H1 (cell line): Measurements from ENCODE around the gene SLC1A7. TPM values are rescaled to one million over a fixed set of nuclear protein-coding genes. Genes with fewer than 3 reads are reported as not detected.

Experiments
- ATF2 ChIP-seq: IDR thresholded peaks from 2 replicates; pipeline ENCODE4 v1.6.1; 2012; ENCODE audit warnings: low read length, inconsistent platforms
- BACH1 ChIP-seq: IDR thresholded peaks from 2 replicates; pipeline ENCODE4 v1.6.1; 2012; ENCODE audit warnings: low read length, improper control_type of control experiment
- CBX5 ChIP-seq: fragments of 300-800, 300-1000 bp; sonication (generic); IDR thresholded peaks from 2 replicates; pipeline ENCODE4 v1.7.1; 2016; ENCODE audit warnings: antibody characterized with exemption, low read length, low read depth
- CHD7 ChIP-seq: fragments of 300-600 bp; sonication (generic); IDR thresholded peaks from 2 replicates; pipeline ENCODE4 v1.7.1; 2012; ENCODE audit warnings: low read length, moderate library complexity, mild to moderate bottlenecking, inconsistent platforms; ENCODE audit not compliant: insufficient replicate concordance
- CTBP2 ChIP-seq: IDR thresholded peaks from 2 replicates; pipeline ENCODE4 v1.7.0; 2011; ENCODE audit warnings: borderline replicate concordance, mild to moderate bottlenecking, moderate library complexity, mixed read lengths, low read length; ENCODE audit not compliant: insufficient read depth, insufficient read length
- MAX ChIP-seq: IDR thresholded peaks from 2 replicates; pipeline ENCODE4 v1.6.1; 2012; ENCODE audit warnings: inconsistent platforms
- SIN3A ChIP-seq, 2 experiments: IDR thresholded peaks in 1 of 2; conservative IDR thresholded peaks in 1 of 2; 2 replicates each; pipeline ENCODE4 v1.6.1; 2011 to 2012; ENCODE audit warnings: low read length in 2 of 2, improper control_type of control experiment in 1 of 2, low read depth in 1 of 2, mild to moderate bottlenecking in 1 of 2
- YY1 ChIP-seq: IDR thresholded peaks from 2 replicates; pipeline ENCODE4 v1.6.1; 2011; ENCODE audit warnings: low read depth, mild to moderate bottlenecking, low read length
- polyA plus RNA-seq, 7 experiments: library from polyadenylated mRNA; depleted of rRNA in 3 of 7; stranded (reverse) in 5 of 7; unstranded in 2 of 7; fragments of >200 nt in 5 of 7; fragments of 200-250 nt in 2 of 7; gene quantifications; 1 replicate in 5 of 7; 2 replicates in 1 of 7; 4 replicates in 1 of 7; pipeline versions ENCODE4 v1.2.1 to v1.2.3, GENCODE V29; 2011 to 2013; ENCODE audit warnings: missing spikeins in 2 of 7, mixed read lengths in 2 of 7
- total RNA-seq: library from RNA; stranded (reverse); fragmentation: NEBNext Ultra II Directional; extraction: Animal tissue kit (Norgen Biotek cat#: 25700); gene quantifications from 2 replicates; pipeline ENCODE4 v1.2.1, GENCODE V29; 2021

SLC1A7 gene
- total and polyA plus RNA-seq, 2 of the 8 experiments (the other 6 are each of a cell fraction or from before 2014, with no cell fraction given) = not detected

- no peak for TF ChIP-seq CHD7
- TF ChIP-seq ATF2 = no peak
- no peak for TF ChIP-seq YY1
- TF ChIP-seq CBX5 = no peak
- no peak for TF ChIP-seq SIN3A (conservative IDR thresholded peaks at IDR 0.05 in 1 of 2, IDR thresholded peaks at IDR 0.05 in 1 of 2; ENCODE audit: low read depth in 1 of 2, low read length in 2 of 2)
- no peak for TF ChIP-seq BACH1
- no peak for TF ChIP-seq CTBP2
- no peak for TF ChIP-seq MAX
These were observed 48.5 kb downstream of the SLC1A7 start (continued) for GRCh38 chr1:53093778-53094532.
